ENCODE data around the gene ST3GAL2. TPM values are rescaled to one million over a fixed set of nuclear protein-coding genes. Genes with fewer than 3 reads are reported as not detected.

ST3GAL2 gene
- total and polyA plus RNA-seq, 9 of the 15 experiments (the other 6 are each of a cell fraction or from before 2014, with no cell fraction given) = 1.5 to 108 (median 34.3) TPM

GRCh38 chr16:70454222-70455034, 15.5 kb upstream of the ST3GAL2 start, which contains the start of gene FCSK (continued):
- TF ChIP-seq ZNF740 (CRISPR knock-in tag; IDR thresholded peaks at IDR 0.05) (peak; percentile 66; the same call in 1 of the 2 replicates), ZNF740 (tag; IDR thresholded peaks at IDR 0.05) (no peak), NCOA4 (IDR thresholded peaks at IDR 0.05; ENCODE audit: partially characterized antibody) (no peak), BMI1 (IDR thresholded peaks at IDR 0.05; ENCODE audit: low read length) (no peak), SMARCE1 (IDR thresholded peaks at IDR 0.05) (no peak), ETS2 (tag; IDR thresholded peaks at IDR 0.05; ENCODE audit: borderline replicate concordance, poor library complexity, severe bottlenecking) (no peak), ZNF785 (CRISPR knock-in tag; IDR thresholded peaks at IDR 0.05) (no peak), GATAD2A (IDR thresholded peaks at IDR 0.05) (peak; percentile 58; the same call in 1 of the 2 replicates), ZNF584 (CRISPR knock-in tag; IDR thresholded peaks at IDR 0.05; ENCODE audit: low read depth) (peak; percentile 40; the same call in 1 of the 2 replicates), SMC3 (conservative IDR thresholded peaks at IDR 0.05; ENCODE audit: insufficient read depth, low read depth, low read length) (no peak), FOXP1 (CRISPR knock-in tag; IDR thresholded peaks at IDR 0.05) (no peak), PRPF4 (IDR thresholded peaks at IDR 0.05; ENCODE audit: insufficient read depth, low read depth, low read length, poor library complexity, severe bottlenecking) (no peak), LEF1 (IDR thresholded peaks at IDR 0.05) (no peak), AFF1 (IDR thresholded peaks at IDR 0.05; ENCODE audit: low read depth in 1 of 2, partially characterized antibody in 2 of 2) (peak in 1 of 2 experiments; percentile 99), E2F3 (CRISPR knock-in tag; IDR thresholded peaks at IDR 0.05) (0 out of 2 replicates have a peak, but pooled peaks have one; percentile 17), ZFX (CRISPR knock-in tag; IDR thresholded peaks at IDR 0.05) (peak; percentile 62), ZNF133 (CRISPR knock-in tag; IDR thresholded peaks at IDR 0.05) (no peak)
- TF ChIP-seq, protein P1, sequence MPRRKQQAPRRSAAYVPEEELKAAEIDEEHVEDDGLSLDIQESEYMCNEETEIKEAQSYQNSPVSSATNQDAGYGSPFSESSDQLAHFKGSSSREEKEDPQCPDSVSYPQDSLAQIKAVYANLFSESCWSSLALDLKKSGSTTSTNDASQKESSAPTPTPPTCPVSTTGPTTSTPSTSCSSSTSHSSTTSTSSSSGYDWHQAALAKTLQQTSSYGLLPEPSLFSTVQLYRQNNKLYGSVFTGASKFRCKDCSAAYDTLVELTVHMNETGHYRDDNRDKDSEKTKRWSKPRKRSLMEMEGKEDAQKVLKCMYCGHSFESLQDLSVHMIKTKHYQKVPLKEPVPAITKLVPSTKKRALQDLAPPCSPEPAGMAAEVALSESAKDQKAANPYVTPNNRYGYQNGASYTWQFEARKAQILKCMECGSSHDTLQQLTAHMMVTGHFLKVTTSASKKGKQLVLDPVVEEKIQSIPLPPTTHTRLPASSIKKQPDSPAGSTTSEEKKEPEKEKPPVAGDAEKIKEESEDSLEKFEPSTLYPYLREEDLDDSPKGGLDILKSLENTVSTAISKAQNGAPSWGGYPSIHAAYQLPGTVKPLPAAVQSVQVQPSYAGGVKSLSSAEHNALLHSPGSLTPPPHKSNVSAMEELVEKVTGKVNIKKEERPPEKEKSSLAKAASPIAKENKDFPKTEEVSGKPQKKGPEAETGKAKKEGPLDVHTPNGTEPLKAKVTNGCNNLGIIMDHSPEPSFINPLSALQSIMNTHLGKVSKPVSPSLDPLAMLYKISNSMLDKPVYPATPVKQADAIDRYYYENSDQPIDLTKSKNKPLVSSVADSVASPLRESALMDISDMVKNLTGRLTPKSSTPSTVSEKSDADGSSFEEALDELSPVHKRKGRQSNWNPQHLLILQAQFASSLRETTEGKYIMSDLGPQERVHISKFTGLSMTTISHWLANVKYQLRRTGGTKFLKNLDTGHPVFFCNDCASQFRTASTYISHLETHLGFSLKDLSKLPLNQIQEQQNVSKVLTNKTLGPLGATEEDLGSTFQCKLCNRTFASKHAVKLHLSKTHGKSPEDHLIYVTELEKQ (CRISPR knock-in tag; IDR thresholded peaks at IDR 0.05) = no peak

Measured in K562 (cell line).